ENCODE measurements around the gene TTC8.

The TTC8 gene

DNA sequence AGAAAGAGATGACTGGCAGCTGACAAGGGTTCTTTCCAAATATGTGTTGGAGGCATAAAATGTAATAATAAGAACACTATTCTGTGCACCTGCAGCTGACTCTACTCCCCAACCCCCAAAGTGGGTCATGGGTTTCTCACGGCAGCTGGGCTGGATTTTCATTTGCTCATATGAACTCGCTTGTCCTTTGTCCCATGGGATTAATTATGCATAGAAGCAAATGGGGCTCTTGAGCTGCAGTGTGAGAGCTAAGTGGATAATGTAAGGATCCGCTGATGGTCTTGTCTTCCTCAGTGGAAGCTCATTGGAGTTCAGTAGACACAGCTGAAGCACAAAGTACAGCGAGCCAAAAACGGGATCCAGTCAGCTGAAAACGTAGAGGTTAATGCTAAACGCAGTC lies 46.3 kb downstream of the TTC8 start:
- DNase-seq, result no peak

DNA sequence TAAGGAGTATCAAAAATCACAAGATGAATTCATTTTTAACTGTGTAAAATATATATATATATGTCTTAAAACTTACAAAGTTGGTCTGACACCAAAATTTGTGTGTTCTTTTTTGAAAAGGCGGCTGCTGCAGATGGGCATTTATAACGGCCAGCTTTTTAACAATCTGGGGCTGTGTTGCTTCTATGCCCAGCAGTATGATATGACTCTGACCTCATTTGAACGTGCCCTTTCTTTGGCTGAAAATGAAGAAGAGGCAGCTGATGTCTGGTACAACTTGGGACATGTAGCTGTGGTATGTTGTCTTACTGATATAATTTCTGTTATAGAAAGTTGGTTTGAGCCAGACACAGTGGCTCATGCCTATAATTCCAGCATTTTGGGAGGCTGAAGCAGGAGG lies 47.0 kb downstream of the TTC8 start:
- no peak for DNase-seq

DNA sequence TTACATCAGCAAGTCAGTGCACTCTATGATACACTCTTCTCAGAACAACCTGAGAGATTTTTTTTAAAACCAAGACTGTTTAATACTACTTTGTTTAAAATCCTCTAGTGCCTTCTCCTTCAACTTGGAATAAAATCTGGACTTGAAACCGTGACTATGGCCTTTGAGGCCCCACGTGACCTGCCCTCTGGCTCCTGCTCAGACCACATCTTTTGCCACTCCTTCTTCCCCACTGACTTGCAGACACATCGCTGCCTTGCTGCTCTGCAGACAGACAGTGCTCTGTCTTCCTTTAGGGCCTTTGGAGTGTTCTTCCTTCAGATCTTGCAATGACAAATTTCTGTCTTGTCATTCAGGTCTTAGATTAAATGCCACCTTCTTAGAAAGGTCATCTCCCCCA lies 48.5 kb downstream of the TTC8 start:
- no peak for DNase-seq

DNA sequence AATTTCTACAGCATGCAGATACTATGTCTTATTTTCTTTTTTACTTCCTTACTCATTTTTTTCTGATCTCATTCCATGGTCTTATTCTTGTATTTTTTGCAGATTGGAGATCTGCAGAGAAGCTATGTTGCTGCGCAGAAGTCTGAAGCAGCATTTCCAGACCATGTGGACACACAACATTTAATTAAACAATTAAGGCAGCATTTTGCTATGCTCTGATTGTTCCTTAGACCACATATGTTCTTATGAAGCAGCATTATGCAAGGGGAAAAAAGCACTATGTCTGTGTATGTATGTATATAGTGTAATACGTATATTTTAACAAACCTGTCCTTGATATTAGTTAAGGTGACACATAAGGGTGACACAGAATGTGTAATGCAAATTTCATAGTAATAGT lies 52.7 kb downstream of the TTC8 start:
- DNase-seq, result no peak

DNA sequence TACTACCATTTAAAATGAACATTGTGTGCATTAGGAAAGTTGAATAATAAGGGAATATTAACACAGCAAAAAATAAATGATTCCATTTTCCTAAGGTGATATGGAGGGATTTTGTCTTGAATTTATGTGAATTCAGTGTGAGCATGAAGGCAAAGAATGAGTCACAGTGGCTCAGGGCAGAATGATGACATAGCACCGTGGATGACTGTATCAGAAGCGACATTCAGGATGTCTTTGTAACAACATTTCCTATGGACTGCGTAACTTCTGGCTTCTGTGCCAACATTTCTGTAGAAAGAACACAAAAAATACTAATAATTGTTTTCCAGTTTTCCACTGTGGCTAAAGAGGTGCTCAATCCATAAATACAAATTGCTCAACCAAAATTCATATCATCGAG lies 54.6 kb downstream of the TTC8 start:
- no peak for DNase-seq

DNA sequence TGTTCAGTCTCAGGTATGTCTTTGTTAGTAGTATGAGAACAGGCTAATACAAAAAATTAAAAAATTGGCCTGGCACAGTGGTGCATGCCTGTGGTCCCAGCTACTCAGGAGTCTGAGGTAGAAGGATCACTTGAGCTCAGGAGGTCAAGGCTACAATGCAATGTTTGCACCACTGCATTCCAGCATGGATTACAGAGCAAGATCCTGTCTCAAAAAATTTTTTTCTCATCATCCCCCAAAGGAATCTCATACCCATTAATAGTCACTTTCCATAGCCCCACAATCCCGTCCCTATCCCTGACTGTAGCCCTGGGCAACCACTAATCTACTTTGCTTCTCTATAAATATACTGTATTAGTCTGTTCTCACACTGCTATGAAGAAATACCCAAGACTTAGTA lies 57.8 kb downstream of the TTC8 start:
- no peak for DNase-seq

DNA sequence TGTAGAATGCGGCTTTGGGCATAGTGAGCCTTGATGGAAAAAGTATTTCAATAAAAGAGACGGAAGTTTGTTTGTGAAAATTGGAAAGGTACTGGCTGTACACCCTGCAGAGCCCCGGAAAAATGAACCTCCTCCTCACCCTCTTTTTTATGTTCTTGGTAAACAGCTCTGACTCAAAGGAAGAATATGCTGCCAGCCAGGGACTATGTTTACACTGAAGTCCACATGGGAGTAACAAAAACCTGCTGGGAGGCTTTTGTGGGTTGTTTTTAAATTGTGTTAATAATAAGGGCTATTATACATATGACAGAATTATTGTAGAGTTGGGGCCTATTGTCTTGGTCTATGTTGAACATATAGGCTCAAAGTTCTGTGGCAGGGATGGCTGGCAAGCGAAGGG lies 70.7 kb downstream of the TTC8 start:
- no peak for DNase-seq

DNA sequence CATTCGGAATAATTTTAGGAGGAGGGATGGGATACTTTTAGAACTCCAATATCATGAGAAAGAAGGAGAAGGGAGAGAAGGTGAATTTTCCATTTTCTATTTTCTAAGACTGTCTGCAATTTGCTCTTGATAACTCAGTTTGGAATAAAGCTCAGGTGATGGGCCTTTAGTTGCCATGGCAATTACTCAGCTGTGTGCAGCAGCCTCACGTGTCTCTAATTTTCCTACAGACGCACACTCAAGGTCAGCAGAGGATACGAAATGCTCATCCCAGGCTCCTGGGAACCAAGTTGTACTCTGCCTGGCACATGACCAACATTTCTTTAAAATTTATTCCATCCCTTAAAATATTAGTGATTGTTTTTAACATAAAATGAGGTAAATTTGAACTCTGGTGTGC lies 76.7 kb downstream of the TTC8 start:
- DNase-seq, result no peak

DNA sequence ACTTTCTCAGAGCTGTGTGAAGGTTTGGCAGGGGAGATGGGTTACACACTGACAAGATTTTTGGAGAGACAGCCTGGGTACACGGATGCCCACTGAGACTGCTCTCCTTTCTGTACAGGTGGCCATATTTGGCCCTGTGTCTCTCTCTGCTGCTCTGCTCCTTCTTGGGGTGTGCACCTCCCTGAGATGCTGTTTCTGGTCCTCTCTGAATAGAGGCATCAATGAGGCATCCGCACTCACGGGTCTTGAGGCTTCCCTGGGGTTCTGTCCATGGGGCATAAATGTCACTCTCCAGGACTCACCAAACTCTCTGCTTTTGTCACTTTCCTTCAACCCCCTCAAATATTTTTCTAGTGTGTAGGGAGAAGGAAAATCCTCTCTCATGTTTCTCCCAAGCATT lies 77.5 kb downstream of the TTC8 start:
- DNase-seq, result no peak

DNA sequence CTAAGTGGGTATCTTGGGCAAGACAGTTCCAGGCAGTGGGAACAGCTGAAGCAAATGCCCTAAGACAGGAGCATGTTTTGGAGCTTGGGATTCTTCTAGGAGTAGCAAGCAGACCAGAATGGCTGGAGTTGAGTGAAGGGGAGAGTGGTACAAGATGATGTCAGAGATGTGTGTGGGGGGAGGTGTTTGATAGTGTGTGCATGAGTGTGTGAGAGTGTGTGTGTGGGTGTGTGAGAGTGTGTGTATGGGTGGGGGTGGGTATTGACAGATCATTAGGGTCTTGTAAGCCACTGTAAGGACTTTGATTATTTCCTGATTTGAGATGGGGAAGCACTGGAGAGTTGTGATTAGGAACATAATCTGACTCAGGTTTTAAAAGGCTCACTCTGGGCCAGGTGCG lies 78.4 kb downstream of the TTC8 start:
- no peak for DNase-seq

DNA sequence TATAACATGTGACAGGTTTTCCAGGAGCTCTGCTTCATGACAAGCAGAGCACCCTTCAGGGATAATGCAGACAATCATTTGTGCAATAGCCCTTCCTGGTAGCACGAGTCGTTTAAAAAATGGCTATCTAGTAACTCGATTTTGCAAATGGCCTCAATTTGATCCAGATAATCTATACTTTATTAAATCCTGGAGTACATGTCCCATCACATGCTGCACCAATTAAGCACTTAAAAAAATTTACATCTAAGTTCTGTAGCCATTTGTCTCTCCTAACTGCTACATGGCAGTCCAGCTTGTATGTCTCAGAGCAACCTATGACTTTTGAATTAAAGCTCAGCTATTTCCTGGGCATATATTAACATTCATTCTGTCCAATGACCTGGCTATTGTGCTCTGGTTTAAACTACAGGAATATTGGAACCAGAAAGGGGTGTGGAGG lies 79.8 kb downstream of the TTC8 start:
- no peak for DNase-seq

DNA sequence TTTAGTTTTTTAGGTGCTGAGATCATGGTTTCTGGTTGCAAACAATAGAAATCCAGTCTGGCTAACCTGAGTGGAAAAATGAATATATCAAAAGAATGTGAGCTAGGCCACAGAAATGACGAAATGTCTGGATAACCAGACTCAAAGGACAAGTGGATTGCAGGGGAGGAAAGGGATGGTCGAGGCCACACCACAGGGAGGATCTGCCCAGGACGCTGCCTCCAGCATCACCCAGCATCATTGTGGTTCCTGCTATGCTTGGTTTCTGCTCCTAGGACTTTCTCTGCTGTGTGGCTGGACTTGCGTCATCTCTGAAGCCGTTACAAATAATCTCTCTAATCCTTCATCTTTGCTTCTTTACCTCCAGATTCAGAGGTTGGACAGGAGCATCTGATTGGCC lies 80.4 kb downstream of the TTC8 start:
- DNase-seq, result no peak

DNA sequence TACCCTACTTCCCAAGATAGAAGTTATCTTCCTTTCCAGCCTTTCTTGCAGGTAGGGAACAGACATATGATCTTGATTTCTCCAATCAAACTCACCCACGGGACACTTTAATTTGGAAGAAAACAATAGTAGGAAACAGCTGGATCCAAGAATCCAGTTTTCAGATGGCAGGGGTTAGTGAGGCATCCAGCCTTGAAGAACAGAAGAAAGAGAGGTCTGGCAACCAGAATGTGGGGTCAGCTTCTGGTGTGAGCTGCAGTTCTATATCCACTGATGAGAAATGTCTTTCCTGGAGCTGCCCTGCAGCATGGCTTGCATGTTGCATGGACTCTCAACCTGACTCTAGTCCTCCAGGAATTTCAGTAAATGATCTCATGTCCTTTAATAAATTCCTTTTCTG lies 83.8 kb downstream of the TTC8 start:
- DNase-seq, result no peak

DNA sequence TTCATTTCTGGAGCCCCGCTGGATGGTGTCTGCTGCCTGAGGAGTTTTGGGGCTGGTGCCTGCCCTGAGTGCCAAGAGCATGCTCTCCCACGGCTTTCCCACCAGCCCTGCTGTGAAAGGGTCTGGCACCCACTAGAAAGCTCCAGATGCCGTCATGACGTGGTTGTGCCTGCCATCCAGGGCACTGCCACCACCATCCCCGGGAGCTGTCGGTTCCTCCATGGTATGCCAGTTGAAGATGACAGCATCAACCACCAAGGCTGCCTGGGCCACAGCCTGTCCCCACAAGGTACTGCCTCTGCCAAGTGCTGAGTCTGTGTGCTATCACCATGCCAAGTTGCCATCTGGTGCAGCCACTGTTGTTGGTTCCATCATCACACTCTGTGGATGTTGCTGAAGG lies 85.9 kb downstream of the TTC8 start:
- DNase-seq, result no peak

DNA sequence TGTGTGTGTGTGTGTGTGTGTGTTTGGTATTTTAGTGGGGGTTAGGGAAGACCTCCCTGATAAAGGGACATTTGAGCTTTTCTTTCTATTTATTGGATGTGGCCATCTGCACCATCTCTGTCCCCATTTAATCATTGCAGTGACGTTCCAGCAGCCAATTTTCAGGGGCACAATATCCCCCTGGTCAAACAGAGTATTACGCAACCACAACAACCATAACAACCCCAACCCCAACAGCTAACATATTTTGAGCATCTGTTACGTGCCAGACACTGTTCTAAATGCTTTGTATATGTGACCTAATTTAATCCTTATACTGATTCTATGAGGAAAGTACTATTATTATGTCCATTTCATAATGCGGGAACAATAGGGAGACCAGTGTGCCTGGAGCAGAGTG lies 87.4 kb downstream of the TTC8 start:
- no peak for DNase-seq

DNA sequence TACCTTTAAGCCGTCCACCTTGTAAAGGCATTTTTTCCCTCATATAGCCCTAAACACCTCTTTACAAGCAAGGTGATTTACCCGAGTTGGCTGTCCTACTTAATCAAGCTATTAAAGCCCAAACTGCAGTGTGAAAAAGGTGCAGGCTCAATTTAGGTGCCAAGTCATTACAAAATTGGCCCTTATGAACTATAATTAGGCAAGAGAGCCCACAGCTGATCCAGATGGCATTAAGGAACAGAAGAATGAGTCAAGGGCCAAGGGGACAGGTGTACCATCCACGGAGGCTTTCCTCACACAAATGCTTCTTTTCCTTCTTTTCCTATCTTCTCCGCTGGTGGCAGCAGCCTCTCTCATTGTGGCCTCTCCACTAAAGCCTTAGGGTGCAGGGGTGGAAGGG lies 90.5 kb downstream of the TTC8 start:
- no peak for DNase-seq

DNA sequence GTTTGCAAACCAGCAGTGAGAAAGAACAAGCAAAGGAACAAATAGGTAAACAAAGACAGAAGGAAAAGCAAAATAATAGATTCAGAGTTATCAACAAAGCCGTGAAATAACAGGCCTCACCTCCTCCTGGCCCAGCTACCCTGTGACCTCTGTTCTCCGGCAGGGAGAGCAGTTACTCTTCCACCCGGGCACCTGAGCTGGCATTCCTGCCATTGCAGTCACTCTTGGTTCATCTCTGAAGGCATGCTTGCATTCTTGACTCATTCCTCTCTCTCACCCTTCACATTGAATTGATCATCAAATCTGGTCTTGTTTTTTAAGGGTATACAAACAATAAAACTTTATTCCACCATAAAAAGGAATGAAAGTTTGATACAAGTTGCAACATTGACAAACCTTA lies 95.1 kb downstream of the TTC8 start:
- DNase-seq, result no peak
